ENCODE results near the gene RPN1.
"Not testable (repeated sequence)": the region's sequence is repeated elsewhere in the genome, so short reads cannot be mapped to it uniquely, and the experiment has no call there.

The RPN1 gene

GRCh38 chr3:128607710-128608048, 42.9 kb downstream of the RPN1 start:
- no peak for DNase-seq

- DNase-seq, result no peak
These were observed 44.5 kb downstream of the RPN1 start for GRCh38 chr3:128606094-128606493.

- DNase-seq, result no peak
These were observed 45.2 kb downstream of the RPN1 start for GRCh38 chr3:128605091-128606046.

- DNase-seq, result no peak
These were observed 46.5 kb downstream of the RPN1 start for GRCh38 chr3:128603811-128604775.

- no peak for DNase-seq
These were observed 47.3 kb downstream of the RPN1 start for GRCh38 chr3:128603313-128603712.

- DNase-seq, result no peak
These were observed 51.5 kb downstream of the RPN1 start for GRCh38 chr3:128598884-128599664.

GRCh38 chr3:128597900-128598299, 52.7 kb downstream of the RPN1 start:
- DNase-seq, result no peak

- DNase-seq, result no peak
These were observed 57.8 kb downstream of the RPN1 start for GRCh38 chr3:128592864-128593263.

- DNase-seq, result no peak
These were observed 58.7 kb downstream of the RPN1 start for GRCh38 chr3:128591738-128592426.

- no peak for DNase-seq
These were observed 59.7 kb downstream of the RPN1 start for GRCh38 chr3:128590948-128591347.

GRCh38 chr3:128589985-128590384, 60.6 kb downstream of the RPN1 start:
- not testable (repeated sequence) for DNase-seq

GRCh38 chr3:128588147-128588546, 62.5 kb downstream of the RPN1 start:
- no peak for DNase-seq

GRCh38 chr3:128587391-128587790, 63.2 kb downstream of the RPN1 start:
- no peak for DNase-seq

GRCh38 chr3:128586932-128587331, 63.7 kb downstream of the RPN1 start:
- not testable (repeated sequence) for DNase-seq

- DNase-seq, result not testable (repeated sequence)
These were observed 64.2 kb downstream of the RPN1 start for GRCh38 chr3:128586391-128586790.

- no peak for DNase-seq
These were observed 64.6 kb downstream of the RPN1 start for GRCh38 chr3:128585974-128586373.

GRCh38 chr3:128585189-128585588, 65.4 kb downstream of the RPN1 start:
- DNase-seq, result no peak

GRCh38 chr3:128584412-128585020, 66.1 kb downstream of the RPN1 start:
- DNase-seq, result peak; percentile 67

GRCh38 chr3:128581566-128581965, 69.1 kb downstream of the RPN1 start:
- no peak for DNase-seq

- DNase-seq, result no peak
These were observed 70.7 kb downstream of the RPN1 start for GRCh38 chr3:128579927-128580326.

- no peak for DNase-seq
These were observed 72.3 kb downstream of the RPN1 start for GRCh38 chr3:128578346-128578745.

GRCh38 chr3:128577711-128578110, 72.9 kb downstream of the RPN1 start:
- no peak for DNase-seq
